SK-N-MC (cell line): ENCODE data around the gene PDS5B.

Experiments
- DNase-seq: peaks from one replicate; pipeline ENCODE4 v3.0.0-alpha.2; 2011; ENCODE audit warnings: low read depth, low spot score
- H3K27ac ChIP-seq: fragments of 200-600 bp; sonication (generic); 2 replicates; pipeline ENCODE4 v1.5.1; 2016; ENCODE audit warnings: mixed run types
- H3K36me3 ChIP-seq: fragments of 200-600 bp; sonication (generic); 2 replicates; pipeline ENCODE4 v1.6.1; 2017; ENCODE audit warnings: antibody characterized with exemption, low read length, mixed read lengths; ENCODE audit not compliant: insufficient read depth
- H3K4me3 ChIP-seq: fragments of 200-600 bp; sonication (generic); 2 replicates; pipeline ENCODE4 v1.5.1; 2016
- H3K9ac ChIP-seq: fragments of 200-600 bp; sonication (generic); 2 replicates; pipeline ENCODE4 v1.8.0; 2017; ENCODE audit warnings: mixed run types, mixed read lengths; ENCODE audit not compliant: insufficient read length
- H3K9me3 ChIP-seq: fragments of 200-600 bp; sonication (generic); 2 replicates; pipeline ENCODE4 v1.6.1; 2017; ENCODE audit warnings: low read depth, mild to moderate bottlenecking, antibody characterized with exemption, low read length, moderate library complexity, mixed read lengths
- EZH2 ChIP-seq: fragments of 200-600 bp; sonication (generic); IDR thresholded peaks from one replicate; pipeline ENCODE4 v1.6.1; 2017; ENCODE audit warnings: antibody characterized with exemption
- FOXP2 ChIP-seq: optimal IDR thresholded peaks from 2 replicates; pipeline ENCODE3; 2011; ENCODE audit warnings: mild to moderate bottlenecking, moderate library complexity; ENCODE audit not compliant: insufficient read depth; ENCODE audit errors: extremely low read length, control extremely low read depth
- POLR2AphosphoS5 ChIP-seq: IDR thresholded peaks from 2 replicates; pipeline ENCODE4 v1.6.1; 2012; ENCODE audit warnings: mild to moderate bottlenecking, low read depth, low read length, borderline replicate concordance

Gene PDS5B

DNA sequence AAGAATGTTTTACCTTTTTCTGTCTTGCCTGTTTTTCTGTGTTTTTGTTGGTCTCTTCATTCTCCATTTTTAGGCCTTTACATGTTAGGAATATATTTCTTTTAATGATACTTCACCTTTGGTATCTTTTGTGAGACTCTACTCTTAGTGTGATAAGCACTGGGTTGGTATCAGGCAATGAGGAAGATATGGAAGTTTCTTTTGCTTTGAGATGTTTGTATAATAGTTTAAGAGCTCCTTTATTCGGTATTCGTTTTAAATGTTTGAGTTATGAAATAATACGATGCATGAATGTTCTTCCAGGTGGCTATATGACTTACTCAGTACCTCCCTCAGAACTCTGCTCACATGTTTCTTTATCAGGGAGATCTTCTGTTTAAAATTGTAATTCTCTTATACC, 144.8 kb downstream of the PDS5B start:
- DNase-seq, result no peak
- no peak overlapping the region for H3K9ac ChIP-seq
- no peak for TF ChIP-seq FOXP2
- no peak for TF ChIP-seq POLR2AphosphoS5
- no peak for TF ChIP-seq EZH2
- H3K4me3 ChIP-seq, result peak overlapping the region; percentile 0; the same call in 1 of the 2 replicates
- H3K36me3 ChIP-seq, result peaks cover 64% of the 10 kb centered on the region
- H3K27ac ChIP-seq, result peak overlapping the region; percentile 53
- H3K9me3 ChIP-seq, result peaks cover 4% of the 10 kb centered on the region; the same call in 1 of the 2 replicates

- Histone ChIP-seq H3K9ac (no peak overlapping the region), H3K27ac (peak overlapping the region; percentile 53), H3K36me3 (peaks cover 64% of the 10 kb centered on the region), H3K9me3 (peaks cover 4% of the 10 kb centered on the region; the same call in 1 of the 2 replicates), H3K4me3 (peak overlapping the region; percentile 0; the same call in 1 of the 2 replicates)
- DNase-seq, result no peak
- TF ChIP-seq FOXP2, result no peak
- no peak for TF ChIP-seq EZH2
- no peak for TF ChIP-seq POLR2AphosphoS5
These were observed 145.3 kb downstream of the PDS5B start for GRCh38 chr13:32731576-32731975.

- Histone ChIP-seq H3K27ac (peak overlapping the region; percentile 60; the same call in 1 of the 2 replicates), H3K9ac (no peak overlapping the region), H3K4me3 (no peak overlapping the region), H3K36me3 (peaks cover 65% of the 10 kb centered on the region), H3K9me3 (no peaks in the 10 kb centered on the region)
- no peak for DNase-seq
- TF ChIP-seq EZH2 (no peak), POLR2AphosphoS5 (no peak), FOXP2 (no peak)
These were observed 147.4 kb downstream of the PDS5B start for GRCh38 chr13:32733690-32734089.

GRCh38 chr13:32734511-32734910, 148.3 kb downstream of the PDS5B start:
- DNase-seq, result peak; percentile 12
- Histone ChIP-seq H3K4me3 (no peak overlapping the region), H3K36me3 (peaks cover 72% of the 10 kb centered on the region), H3K9me3 (no peaks in the 10 kb centered on the region), H3K27ac (no peak overlapping the region), H3K9ac (no peak overlapping the region)
- TF ChIP-seq FOXP2 (no peak), EZH2 (no peak), POLR2AphosphoS5 (no peak)

GRCh38 chr13:32735859-32736258, 149.6 kb downstream of the PDS5B start:
- TF ChIP-seq EZH2 (no peak), POLR2AphosphoS5 (no peak), FOXP2 (no peak)
- Histone ChIP-seq H3K9ac (no peak overlapping the region), H3K9me3 (no peaks in the 10 kb centered on the region), H3K4me3 (no peak overlapping the region), H3K36me3 (peaks cover 84% of the 10 kb centered on the region), H3K27ac (no peak overlapping the region)
- no peak for DNase-seq

DNA sequence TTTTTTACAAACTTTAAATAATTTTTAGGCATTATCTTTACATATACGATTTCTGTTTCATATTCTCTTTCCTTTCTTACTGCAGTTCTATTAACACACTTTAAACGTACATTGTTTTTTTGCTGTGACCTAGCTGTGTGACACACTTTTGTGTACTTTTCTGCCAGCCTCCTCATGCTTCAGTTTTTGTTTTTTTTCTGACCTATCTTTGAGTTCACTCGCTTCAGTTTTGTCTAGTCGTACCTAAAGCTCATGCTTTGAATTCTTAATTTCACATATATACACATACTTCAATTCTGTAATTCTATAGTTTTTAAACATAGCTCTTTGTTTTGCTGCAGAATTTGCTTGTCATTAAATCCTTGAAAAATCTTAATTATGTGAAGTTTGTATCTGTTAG, 150.4 kb downstream of the PDS5B start:
- TF ChIP-seq POLR2AphosphoS5 (no peak), EZH2 (no peak), FOXP2 (no peak)
- peak overlapping the region; percentile 38 for H3K27ac ChIP-seq
- H3K36me3 ChIP-seq, result peaks cover 86% of the 10 kb centered on the region
- H3K9ac ChIP-seq, result no peak overlapping the region
- DNase-seq, result no peak
- no peaks in the 10 kb centered on the region for H3K9me3 ChIP-seq
- H3K4me3 ChIP-seq, result no peak overlapping the region

DNA sequence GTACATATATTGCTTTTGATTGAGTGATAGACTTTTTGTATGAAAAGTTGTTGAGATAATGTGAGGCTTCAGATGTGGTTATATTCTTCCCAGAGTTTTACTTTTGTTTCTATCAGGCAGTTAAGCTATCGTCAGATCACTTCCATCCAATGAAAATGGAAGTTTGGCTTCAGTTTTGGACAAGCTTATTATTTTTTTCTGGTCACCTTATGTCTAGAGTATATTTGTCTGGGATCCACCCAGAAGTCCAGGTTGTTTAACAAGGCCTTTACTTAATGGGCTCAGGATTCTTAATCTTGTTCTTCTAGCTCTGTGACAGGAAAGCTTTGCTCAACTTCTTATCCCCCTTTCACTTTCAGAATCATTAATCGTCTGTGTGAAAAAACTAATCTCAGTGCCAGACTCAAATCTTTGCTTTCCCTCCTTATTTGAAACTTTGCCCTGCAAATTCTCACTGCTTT, 150.9 kb downstream of the PDS5B start:
- Histone ChIP-seq H3K9ac (no peak overlapping the region), H3K4me3 (no peak overlapping the region), H3K36me3 (peaks cover 88% of the 10 kb centered on the region), H3K9me3 (no peaks in the 10 kb centered on the region), H3K27ac (peak overlapping the region; percentile 38)
- no peak for DNase-seq
- no peak for TF ChIP-seq POLR2AphosphoS5
- TF ChIP-seq FOXP2, result no peak

- Histone ChIP-seq H3K9me3 (no peaks in the 10 kb centered on the region), H3K9ac (no peak overlapping the region), H3K36me3 (peaks cover 89% of the 10 kb centered on the region), H3K4me3 (no peak overlapping the region), H3K27ac (peak overlapping the region; percentile 28; the same call in 1 of the 2 replicates)
- DNase-seq, result no peak
- TF ChIP-seq POLR2AphosphoS5 (no peak), EZH2 (no peak)
These were observed 151.4 kb downstream of the PDS5B start for GRCh38 chr13:32737679-32738078.

DNA sequence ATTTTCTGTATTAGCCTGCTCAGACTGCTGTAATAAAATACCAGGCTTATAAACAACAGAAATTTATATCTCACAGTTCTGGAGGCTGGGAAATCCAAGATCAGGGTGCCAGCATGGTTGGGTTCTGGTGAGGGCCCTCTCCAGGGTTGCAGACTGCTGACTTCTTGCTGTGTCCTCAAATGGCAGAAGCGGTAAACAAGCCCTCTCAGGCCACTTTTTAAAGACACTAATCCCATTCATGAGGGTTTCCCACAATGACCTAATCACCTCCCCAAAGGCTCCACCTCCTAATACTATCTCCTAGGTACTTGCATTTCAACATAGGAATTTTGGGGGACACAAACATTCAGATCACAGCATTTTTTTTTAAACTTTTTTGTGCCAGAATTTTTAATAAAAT, 159.3 kb downstream of the PDS5B start:
- no peak overlapping the region for H3K9ac ChIP-seq
- H3K27ac ChIP-seq, result no peak overlapping the region
- DNase-seq, result no peak
- H3K4me3 ChIP-seq, result no peak overlapping the region
- no peaks in the 10 kb centered on the region for H3K9me3 ChIP-seq
- no peak for TF ChIP-seq POLR2AphosphoS5
- TF ChIP-seq EZH2, result no peak
- no peak for TF ChIP-seq FOXP2
- peaks cover 94% of the 10 kb centered on the region for H3K36me3 ChIP-seq

GRCh38 chr13:32746474-32746873, 160.2 kb downstream of the PDS5B start:
- TF ChIP-seq FOXP2 (no peak), EZH2 (no peak), POLR2AphosphoS5 (no peak)
- Histone ChIP-seq H3K9ac (no peak overlapping the region), H3K9me3 (no peaks in the 10 kb centered on the region), H3K4me3 (no peak overlapping the region), H3K27ac (peak overlapping the region; percentile 25; the same call in 1 of the 2 replicates), H3K36me3 (peaks cover 94% of the 10 kb centered on the region)
- DNase-seq, result no peak
